Measurements from ENCODE around the gene RNU6-8.

Gene RNU6-8

DNA sequence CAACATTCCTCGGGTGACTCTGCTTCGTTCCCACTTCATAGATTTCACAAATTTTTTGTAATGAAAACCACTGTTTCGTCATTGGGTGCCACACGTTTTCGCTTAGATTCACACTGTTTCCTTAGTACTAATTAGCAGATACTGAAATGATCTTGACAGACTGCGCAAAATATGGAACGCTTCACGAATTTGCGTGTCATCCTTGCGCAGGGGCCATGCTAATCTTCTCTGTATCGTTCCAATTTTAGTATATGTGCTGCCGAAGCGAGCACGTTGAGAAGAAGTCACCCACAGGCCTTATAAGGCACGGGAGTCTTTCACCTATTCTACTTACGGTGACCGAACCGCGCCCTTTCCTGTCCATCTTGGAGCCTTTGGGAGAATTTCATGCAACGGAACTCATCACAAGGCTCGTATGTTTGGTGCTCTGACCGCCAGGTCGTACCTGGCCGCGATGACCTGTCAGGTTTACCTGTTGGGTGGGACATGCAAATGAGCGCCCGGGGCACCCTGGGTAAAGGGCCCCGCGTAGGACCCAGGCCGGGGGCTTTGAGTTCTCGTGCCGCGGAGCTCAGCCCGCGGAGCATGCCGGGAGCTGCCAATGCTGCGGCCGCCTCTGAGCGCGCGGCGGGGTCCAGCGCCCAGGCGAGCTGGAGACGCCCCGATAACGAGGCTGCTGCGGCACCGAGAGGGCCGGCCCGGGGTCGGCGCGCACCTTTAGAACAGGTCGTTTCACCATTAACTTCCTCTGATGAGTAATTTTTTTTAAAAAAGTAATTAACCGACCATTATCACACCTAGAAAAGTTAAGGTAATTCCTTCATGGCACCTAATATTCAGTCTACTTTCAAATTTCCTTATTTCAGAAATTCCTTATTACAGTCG is at the start of gene RNU6-8 (continued):
- TF ChIP-seq, protein P1, sequence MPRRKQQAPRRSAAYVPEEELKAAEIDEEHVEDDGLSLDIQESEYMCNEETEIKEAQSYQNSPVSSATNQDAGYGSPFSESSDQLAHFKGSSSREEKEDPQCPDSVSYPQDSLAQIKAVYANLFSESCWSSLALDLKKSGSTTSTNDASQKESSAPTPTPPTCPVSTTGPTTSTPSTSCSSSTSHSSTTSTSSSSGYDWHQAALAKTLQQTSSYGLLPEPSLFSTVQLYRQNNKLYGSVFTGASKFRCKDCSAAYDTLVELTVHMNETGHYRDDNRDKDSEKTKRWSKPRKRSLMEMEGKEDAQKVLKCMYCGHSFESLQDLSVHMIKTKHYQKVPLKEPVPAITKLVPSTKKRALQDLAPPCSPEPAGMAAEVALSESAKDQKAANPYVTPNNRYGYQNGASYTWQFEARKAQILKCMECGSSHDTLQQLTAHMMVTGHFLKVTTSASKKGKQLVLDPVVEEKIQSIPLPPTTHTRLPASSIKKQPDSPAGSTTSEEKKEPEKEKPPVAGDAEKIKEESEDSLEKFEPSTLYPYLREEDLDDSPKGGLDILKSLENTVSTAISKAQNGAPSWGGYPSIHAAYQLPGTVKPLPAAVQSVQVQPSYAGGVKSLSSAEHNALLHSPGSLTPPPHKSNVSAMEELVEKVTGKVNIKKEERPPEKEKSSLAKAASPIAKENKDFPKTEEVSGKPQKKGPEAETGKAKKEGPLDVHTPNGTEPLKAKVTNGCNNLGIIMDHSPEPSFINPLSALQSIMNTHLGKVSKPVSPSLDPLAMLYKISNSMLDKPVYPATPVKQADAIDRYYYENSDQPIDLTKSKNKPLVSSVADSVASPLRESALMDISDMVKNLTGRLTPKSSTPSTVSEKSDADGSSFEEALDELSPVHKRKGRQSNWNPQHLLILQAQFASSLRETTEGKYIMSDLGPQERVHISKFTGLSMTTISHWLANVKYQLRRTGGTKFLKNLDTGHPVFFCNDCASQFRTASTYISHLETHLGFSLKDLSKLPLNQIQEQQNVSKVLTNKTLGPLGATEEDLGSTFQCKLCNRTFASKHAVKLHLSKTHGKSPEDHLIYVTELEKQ (tag by site-specific recombination; IDR thresholded peaks at IDR 0.05; ENCODE audit: borderline replicate concordance): no peak
- no peak for TF ChIP-seq ZNF341 (tag by site-specific recombination; IDR thresholded peaks at IDR 0.05; ENCODE audit: low read depth)
- TF ChIP-seq KLF16 (tag by site-specific recombination; IDR thresholded peaks at IDR 0.05): peak; percentile 79
- TF ChIP-seq, protein P2, sequence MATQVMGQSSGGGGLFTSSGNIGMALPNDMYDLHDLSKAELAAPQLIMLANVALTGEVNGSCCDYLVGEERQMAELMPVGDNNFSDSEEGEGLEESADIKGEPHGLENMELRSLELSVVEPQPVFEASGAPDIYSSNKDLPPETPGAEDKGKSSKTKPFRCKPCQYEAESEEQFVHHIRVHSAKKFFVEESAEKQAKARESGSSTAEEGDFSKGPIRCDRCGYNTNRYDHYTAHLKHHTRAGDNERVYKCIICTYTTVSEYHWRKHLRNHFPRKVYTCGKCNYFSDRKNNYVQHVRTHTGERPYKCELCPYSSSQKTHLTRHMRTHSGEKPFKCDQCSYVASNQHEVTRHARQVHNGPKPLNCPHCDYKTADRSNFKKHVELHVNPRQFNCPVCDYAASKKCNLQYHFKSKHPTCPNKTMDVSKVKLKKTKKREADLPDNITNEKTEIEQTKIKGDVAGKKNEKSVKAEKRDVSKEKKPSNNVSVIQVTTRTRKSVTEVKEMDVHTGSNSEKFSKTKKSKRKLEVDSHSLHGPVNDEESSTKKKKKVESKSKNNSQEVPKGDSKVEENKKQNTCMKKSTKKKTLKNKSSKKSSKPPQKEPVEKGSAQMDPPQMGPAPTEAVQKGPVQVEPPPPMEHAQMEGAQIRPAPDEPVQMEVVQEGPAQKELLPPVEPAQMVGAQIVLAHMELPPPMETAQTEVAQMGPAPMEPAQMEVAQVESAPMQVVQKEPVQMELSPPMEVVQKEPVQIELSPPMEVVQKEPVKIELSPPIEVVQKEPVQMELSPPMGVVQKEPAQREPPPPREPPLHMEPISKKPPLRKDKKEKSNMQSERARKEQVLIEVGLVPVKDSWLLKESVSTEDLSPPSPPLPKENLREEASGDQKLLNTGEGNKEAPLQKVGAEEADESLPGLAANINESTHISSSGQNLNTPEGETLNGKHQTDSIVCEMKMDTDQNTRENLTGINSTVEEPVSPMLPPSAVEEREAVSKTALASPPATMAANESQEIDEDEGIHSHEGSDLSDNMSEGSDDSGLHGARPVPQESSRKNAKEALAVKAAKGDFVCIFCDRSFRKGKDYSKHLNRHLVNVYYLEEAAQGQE (tag by site-specific recombination; IDR thresholded peaks at IDR 0.05): 0 out of 2 replicates have a peak, but pooled peaks have one; percentile 31
- TF ChIP-seq, protein P3, sequence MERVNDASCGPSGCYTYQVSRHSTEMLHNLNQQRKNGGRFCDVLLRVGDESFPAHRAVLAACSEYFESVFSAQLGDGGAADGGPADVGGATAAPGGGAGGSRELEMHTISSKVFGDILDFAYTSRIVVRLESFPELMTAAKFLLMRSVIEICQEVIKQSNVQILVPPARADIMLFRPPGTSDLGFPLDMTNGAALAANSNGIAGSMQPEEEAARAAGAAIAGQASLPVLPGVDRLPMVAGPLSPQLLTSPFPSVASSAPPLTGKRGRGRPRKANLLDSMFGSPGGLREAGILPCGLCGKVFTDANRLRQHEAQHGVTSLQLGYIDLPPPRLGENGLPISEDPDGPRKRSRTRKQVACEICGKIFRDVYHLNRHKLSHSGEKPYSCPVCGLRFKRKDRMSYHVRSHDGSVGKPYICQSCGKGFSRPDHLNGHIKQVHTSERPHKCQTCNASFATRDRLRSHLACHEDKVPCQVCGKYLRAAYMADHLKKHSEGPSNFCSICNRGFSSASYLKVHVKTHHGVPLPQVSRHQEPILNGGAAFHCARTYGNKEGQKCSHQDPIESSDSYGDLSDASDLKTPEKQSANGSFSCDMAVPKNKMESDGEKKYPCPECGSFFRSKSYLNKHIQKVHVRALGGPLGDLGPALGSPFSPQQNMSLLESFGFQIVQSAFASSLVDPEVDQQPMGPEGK (tag by site-specific recombination; IDR thresholded peaks at IDR 0.05): peak; percentile 45
- TF ChIP-seq ZXDB (tag by site-specific recombination; IDR thresholded peaks at IDR 0.05): peak; percentile 95
- no peak for TF ChIP-seq ZNF37A (tag by site-specific recombination; IDR thresholded peaks at IDR 0.05)
- TF ChIP-seq ZNF768 (tag by site-specific recombination; IDR thresholded peaks at IDR 0.05): no peak
- TF ChIP-seq ZNF132 (tag by site-specific recombination; IDR thresholded peaks at IDR 0.05; ENCODE audit: borderline replicate concordance): no peak
- peak; percentile 79; the same call in 1 of the 2 replicates for TF ChIP-seq ZBTB1 (tag by site-specific recombination; IDR thresholded peaks at IDR 0.05)
- TF ChIP-seq BCL11A (tag by site-specific recombination; IDR thresholded peaks at IDR 0.05; ENCODE audit: low read depth): no peak
- peak; percentile 84 for TF ChIP-seq SP7 (tag by site-specific recombination; IDR thresholded peaks at IDR 0.05)
- TF ChIP-seq ZNF600 (tag by site-specific recombination; IDR thresholded peaks at IDR 0.05): peak; percentile 30; the same call in 1 of the 2 replicates
- TF ChIP-seq, protein P4, sequence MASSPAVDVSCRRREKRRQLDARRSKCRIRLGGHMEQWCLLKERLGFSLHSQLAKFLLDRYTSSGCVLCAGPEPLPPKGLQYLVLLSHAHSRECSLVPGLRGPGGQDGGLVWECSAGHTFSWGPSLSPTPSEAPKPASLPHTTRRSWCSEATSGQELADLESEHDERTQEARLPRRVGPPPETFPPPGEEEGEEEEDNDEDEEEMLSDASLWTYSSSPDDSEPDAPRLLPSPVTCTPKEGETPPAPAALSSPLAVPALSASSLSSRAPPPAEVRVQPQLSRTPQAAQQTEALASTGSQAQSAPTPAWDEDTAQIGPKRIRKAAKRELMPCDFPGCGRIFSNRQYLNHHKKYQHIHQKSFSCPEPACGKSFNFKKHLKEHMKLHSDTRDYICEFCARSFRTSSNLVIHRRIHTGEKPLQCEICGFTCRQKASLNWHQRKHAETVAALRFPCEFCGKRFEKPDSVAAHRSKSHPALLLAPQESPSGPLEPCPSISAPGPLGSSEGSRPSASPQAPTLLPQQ (tag by site-specific recombination; IDR thresholded peaks at IDR 0.05): peak; percentile 35; the same call in 1 of the 2 replicates
- peak; percentile 76 for TF ChIP-seq ZBTB21 (tag by site-specific recombination; IDR thresholded peaks at IDR 0.05)
- peak; percentile 84; the same call in 1 of the 2 replicates for TF ChIP-seq ZNF366 (tag by site-specific recombination; conservative IDR thresholded peaks at IDR 0.05)
- TF ChIP-seq, protein P5, sequence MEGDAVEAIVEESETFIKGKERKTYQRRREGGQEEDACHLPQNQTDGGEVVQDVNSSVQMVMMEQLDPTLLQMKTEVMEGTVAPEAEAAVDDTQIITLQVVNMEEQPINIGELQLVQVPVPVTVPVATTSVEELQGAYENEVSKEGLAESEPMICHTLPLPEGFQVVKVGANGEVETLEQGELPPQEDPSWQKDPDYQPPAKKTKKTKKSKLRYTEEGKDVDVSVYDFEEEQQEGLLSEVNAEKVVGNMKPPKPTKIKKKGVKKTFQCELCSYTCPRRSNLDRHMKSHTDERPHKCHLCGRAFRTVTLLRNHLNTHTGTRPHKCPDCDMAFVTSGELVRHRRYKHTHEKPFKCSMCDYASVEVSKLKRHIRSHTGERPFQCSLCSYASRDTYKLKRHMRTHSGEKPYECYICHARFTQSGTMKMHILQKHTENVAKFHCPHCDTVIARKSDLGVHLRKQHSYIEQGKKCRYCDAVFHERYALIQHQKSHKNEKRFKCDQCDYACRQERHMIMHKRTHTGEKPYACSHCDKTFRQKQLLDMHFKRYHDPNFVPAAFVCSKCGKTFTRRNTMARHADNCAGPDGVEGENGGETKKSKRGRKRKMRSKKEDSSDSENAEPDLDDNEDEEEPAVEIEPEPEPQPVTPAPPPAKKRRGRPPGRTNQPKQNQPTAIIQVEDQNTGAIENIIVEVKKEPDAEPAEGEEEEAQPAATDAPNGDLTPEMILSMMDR (tag by site-specific recombination; IDR thresholded peaks at IDR 0.05): no peak
- TF ChIP-seq ZBTB8A (tag by site-specific recombination; IDR thresholded peaks at IDR 0.05): peak; percentile 60
- TF ChIP-seq ZNF114 (tag by site-specific recombination; IDR thresholded peaks at IDR 0.05): no peak
- no peak for TF ChIP-seq ZNF354C (tag by site-specific recombination; IDR thresholded peaks at IDR 0.05; ENCODE audit: borderline replicate concordance, low read depth)
- TF ChIP-seq ZNF416 (tag by site-specific recombination; IDR thresholded peaks at IDR 0.05): no peak
- TF ChIP-seq ZNF19 (tag by site-specific recombination; IDR thresholded peaks at IDR 0.05; ENCODE audit: low read depth): no peak
- TF ChIP-seq ZNF221 (tag by site-specific recombination; IDR thresholded peaks at IDR 0.05; ENCODE audit: borderline replicate concordance): no peak
- no peak for TF ChIP-seq SCRT1 (tag by site-specific recombination; IDR thresholded peaks at IDR 0.05; ENCODE audit: borderline replicate concordance)
- TF ChIP-seq ZNF211 (tag by site-specific recombination; IDR thresholded peaks at IDR 0.05; ENCODE audit: low read depth): no peak

All from HEK293 (cell line).